Left hindlimb (tissue), 1 donor: ENCODE measurements around the gene GPR148.

Experiments
- DNase-seq: peaks from one replicate; pipeline ENCODE4 v3.0.0-alpha.2; 2018

GPR148 gene

GRCh38 chr2:130754811-130755210 is 25.9 kb downstream of the GPR148 start:
- DNase-seq = no peak

GRCh38 chr2:130755256-130756052 is 26.6 kb downstream of the GPR148 start, which contains the start of gene AMER3:
AMER3 (plus strand) TSS chr2:130755540; CDS start chr2:130762073, 6,533 bp downstream.
- DNase-seq = no peak

- DNase-seq = peak; percentile 59
Observed at GRCh38 chr2:130756053-130756873, 27.4 kb downstream of the GPR148 start.

- no peak for DNase-seq
Observed at GRCh38 chr2:130756874-130757668, 28.2 kb downstream of the GPR148 start.

- no peak for DNase-seq
Observed at GRCh38 chr2:130759906-130760753, 31.3 kb downstream of the GPR148 start.

- no peak for DNase-seq
Observed at GRCh38 chr2:130760754-130761751, 32.2 kb downstream of the GPR148 start.

GRCh38 chr2:130762031-130762909 is 33.4 kb downstream of the GPR148 start:
- no peak for DNase-seq

- no peak for DNase-seq
Observed at GRCh38 chr2:130762910-130763385, 34.1 kb downstream of the GPR148 start.

- no peak for DNase-seq
Observed at GRCh38 chr2:130763405-130763804, 34.5 kb downstream of the GPR148 start.

GRCh38 chr2:130764035-130764820 is 35.4 kb downstream of the GPR148 start:
- DNase-seq = no peak

- no peak for DNase-seq
Observed at GRCh38 chr2:130764821-130765115, 35.9 kb downstream of the GPR148 start.

GRCh38 chr2:130765464-130765863 is 36.6 kb downstream of the GPR148 start:
- no peak for DNase-seq

- no peak for DNase-seq
Observed at GRCh38 chr2:130766037-130766436, 37.2 kb downstream of the GPR148 start.

- DNase-seq = no peak
Observed at GRCh38 chr2:130766711-130767407, 38.0 kb downstream of the GPR148 start.

- no peak for DNase-seq
Observed at GRCh38 chr2:130767408-130767775, 38.5 kb downstream of the GPR148 start.

GRCh38 chr2:130768191-130768855 is 39.5 kb downstream of the GPR148 start:
- DNase-seq = no peak

GRCh38 chr2:130769343-130769907 is 40.6 kb downstream of the GPR148 start:
- DNase-seq = no peak
